ENCODE results near the gene PLEK2. TPM values are rescaled to one million over a fixed set of nuclear protein-coding genes. Genes with fewer than 3 reads are reported as not detected.

PLEK2 gene
- 1.5 and 1.9 TPM in 2 replicates for total RNA-seq (2016; rRNA removed; fragmentation: Illumina TruSeq; extraction: Trizol)
- total RNA-seq (2016; cell fraction: cytosol; rRNA removed; fragmentation: Illumina TruSeq; extraction: Trizol; ENCODE audit: low read depth): not detected in 2 replicates
- 1.4 and 2.0 TPM in 2 replicates for total RNA-seq (2016; cell fraction: insoluble cytoplasmic fraction; rRNA removed; fragmentation: Illumina TruSeq; extraction: Trizol)
- total RNA-seq (2016; cell fraction: membrane; rRNA removed; fragmentation: Illumina TruSeq; extraction: Trizol): 0.65 and 0.77 TPM in 2 replicates
- total RNA-seq (2016; cell fraction: nucleus; rRNA removed; fragmentation: Illumina TruSeq; extraction: Trizol): 0.53 and 0.66 TPM in 2 replicates
- 0.26 and 0.51 TPM in 2 replicates for polyA plus RNA-seq (2011; rRNA removed)
- 0.12 and 0.54 TPM in 2 replicates for polyA plus RNA-seq (2011; cell fraction: cytosol; rRNA removed)
- 0.12 TPM in 1 of 2 replicates, not detected in the other for polyA plus RNA-seq (2011; cell fraction: nucleus; rRNA removed)
- 0.19 and 0.78 TPM in 2 replicates for polyA plus RNA-seq (2012)
- 0.18 and 0.21 TPM in 2 replicates for polyA plus RNA-seq (2016; cell fraction: cytosol; fragmentation: Illumina TruSeq; extraction: Trizol; ENCODE audit: low read depth)
- polyA plus RNA-seq (2016; cell fraction: insoluble cytoplasmic fraction; fragmentation: Illumina TruSeq; extraction: Trizol; ENCODE audit: low read depth): 2.5 and 2.9 TPM in 2 replicates
- polyA plus RNA-seq (2016; cell fraction: membrane; fragmentation: Illumina TruSeq; extraction: Trizol; ENCODE audit: low read depth): 0.47 and 0.62 TPM in 2 replicates
- polyA plus RNA-seq (2016; cell fraction: nucleus; fragmentation: Illumina TruSeq; extraction: Trizol; ENCODE audit: insufficient read depth, low read depth): 0.80 and 1.6 TPM in 2 replicates
- 30.6 TPM in 1 of 2 replicates, not detected in the other for polyA minus RNA-seq (2011; rRNA and poly(A)+ RNA removed; ENCODE audit: low replicate concordance)
- polyA minus RNA-seq (2011; cell fraction: cytosol; rRNA and poly(A)+ RNA removed): 0.99 TPM in 1 of 2 replicates, not detected in the other
- polyA minus RNA-seq (2011; cell fraction: nucleus; rRNA and poly(A)+ RNA removed): not detected in 2 replicates
- percentile 11 among the genes with signal in this experiment for Bru-seq, nascent RNA
- percentile 10 among the genes with signal in this experiment for BruChase-seq, experiment 1, labeled RNA remaining after a 6-hour chase
- percentile 4 among the genes with signal in this experiment for BruChase-seq, experiment 2, labeled RNA remaining after a 2-hour chase
- long read RNA-seq, experiment 1: 0 reads
- long read RNA-seq, experiment 2: 0 reads

DNA sequence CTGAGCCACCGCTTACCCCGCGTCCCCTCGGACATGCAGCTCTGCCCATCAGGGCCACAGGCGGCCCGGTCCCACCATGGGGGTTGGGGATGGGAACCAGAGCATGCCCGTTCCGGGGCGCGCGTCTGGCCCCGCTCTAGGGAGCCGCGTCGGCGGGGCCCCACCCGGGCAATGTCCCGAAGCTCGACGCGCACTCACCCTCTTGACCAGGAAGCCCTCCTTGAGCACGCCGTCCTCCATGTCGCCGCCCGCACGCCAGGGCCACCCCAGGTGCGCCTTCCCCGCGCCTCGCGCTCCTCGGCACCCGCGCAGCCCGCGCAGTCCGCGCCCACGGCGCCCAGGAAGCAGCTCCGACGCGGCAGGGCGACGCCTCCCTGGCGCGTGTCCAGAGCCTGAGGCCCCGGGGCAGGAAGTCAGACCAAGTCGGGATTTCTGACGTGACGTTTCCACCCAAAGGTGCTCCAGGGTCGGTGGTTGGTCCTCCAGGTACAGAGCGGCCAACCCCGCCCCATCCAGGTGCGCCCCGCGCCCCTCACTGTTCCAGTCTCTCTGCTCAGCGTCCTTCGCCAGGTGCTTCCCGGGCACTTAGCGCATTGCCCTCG is at the start of gene PLEK2:
TSS of gene PLEK2 (minus strand) at position 346 of the 602 bp plus-strand sequence. CDS start at position 240, 106 bp downstream.
- Histone ChIP-seq H3K9me3 (ENCODE audit: low read length) (no peaks in the 10 kb centered on the region), H3K4me1 (ENCODE audit: insufficient read depth, low read length) (peaks cover 30% of the 10 kb centered on the region), H3K79me2 (ENCODE audit: insufficient read depth, low read length) (no peaks in the 10 kb centered on the region), H3K27ac (ENCODE audit: extremely low read length, insufficient read depth, low read length) (no peak within 1 kb of the TSS), H2AFZ (ENCODE audit: low read length) (no peak within 1 kb of the TSS), H3K9ac (ENCODE audit: insufficient read depth, low read depth, low read length) (no peak within 1 kb of the TSS), H3K4me3 (replicated peaks in 1 of 3; ENCODE audit: insufficient read depth in 1 of 3, low read depth in 2 of 3, low read length in 3 of 3) (no peak within 1 kb of the TSS; a peak in 1 of 6 replicates), H3K4me2 (ENCODE audit: low read depth, low read length) (0 out of 2 replicates have a peak within 1 kb of the TSS, but pooled peaks have one; percentile 18), H3K36me3 (replicated peaks in 1 of 2; ENCODE audit: control insufficient read depth in 1 of 2, insufficient read depth in 2 of 2, low read length in 2 of 2) (no peaks in the 10 kb centered on the region), H4K20me1 (ENCODE audit: insufficient read depth, low read length) (no peaks in the 10 kb centered on the region), H3K27me3 (ENCODE audit: control insufficient read depth in 1 of 2, insufficient read depth in 2 of 2, low read length in 2 of 2) (no peaks in the 10 kb centered on the region)
- TF ChIP-seq BRD4 (CRISPR knock-in tag; IDR thresholded peaks at IDR 0.05) (no peak), PRDM4 (CRISPR knock-in tag; IDR thresholded peaks at IDR 0.05; ENCODE audit: borderline replicate concordance) (no peak), HNRNPLL (IDR thresholded peaks at IDR 0.05; ENCODE audit: low read depth, low read length, poor library complexity, severe bottlenecking) (peak; percentile 28)
- TF ChIP-seq, protein P1, sequence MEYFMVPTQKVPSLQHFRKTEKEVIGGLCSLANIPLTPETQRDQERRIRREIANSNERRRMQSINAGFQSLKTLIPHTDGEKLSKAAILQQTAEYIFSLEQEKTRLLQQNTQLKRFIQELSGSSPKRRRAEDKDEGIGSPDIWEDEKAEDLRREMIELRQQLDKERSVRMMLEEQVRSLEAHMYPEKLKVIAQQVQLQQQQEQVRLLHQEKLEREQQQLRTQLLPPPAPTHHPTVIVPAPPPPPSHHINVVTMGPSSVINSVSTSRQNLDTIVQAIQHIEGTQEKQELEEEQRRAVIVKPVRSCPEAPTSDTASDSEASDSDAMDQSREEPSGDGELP (IDR thresholded peaks at IDR 0.05; ENCODE audit: borderline replicate concordance, low read depth): no peak
- TF ChIP-seq, protein P2, sequence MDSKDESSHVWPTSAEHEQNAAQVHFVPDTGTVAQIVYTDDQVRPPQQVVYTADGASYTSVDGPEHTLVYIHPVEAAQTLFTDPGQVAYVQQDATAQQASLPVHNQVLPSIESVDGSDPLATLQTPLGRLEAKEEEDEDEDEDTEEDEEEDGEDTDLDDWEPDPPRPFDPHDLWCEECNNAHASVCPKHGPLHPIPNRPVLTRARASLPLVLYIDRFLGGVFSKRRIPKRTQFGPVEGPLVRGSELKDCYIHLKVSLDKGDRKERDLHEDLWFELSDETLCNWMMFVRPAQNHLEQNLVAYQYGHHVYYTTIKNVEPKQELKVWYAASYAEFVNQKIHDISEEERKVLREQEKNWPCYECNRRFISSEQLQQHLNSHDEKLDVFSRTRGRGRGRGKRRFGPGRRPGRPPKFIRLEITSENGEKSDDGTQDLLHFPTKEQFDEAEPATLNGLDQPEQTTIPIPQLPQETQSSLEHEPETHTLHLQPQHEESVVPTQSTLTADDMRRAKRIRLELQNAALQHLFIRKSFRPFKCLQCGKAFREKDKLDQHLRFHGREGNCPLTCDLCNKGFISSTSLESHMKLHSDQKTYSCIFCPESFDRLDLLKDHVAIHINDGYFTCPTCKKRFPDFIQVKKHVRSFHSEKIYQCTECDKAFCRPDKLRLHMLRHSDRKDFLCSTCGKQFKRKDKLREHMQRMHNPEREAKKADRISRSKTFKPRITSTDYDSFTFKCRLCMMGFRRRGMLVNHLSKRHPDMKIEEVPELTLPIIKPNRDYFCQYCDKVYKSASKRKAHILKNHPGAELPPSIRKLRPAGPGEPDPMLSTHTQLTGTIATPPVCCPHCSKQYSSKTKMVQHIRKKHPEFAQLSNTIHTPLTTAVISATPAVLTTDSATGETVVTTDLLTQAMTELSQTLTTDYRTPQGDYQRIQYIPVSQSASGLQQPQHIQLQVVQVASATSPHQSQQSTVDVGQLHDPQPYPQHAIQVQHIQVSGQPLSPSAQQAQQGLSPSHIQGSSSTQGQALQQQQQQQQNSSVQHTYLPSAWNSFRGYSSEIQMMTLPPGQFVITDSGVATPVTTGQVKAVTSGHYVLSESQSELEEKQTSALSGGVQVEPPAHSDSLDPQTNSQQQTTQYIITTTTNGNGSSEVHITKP (CRISPR knock-in tag; IDR thresholded peaks at IDR 0.05; ENCODE audit: low read depth): no peak
- ATAC-seq (no peak), FAIRE-seq (no peak), DNase-seq (ENCODE audit: low spot score) (no peak)
- CTCF ChIA-PET (ENCODE audit: low intra/inter-chr PET ratio, low total read pairs): no interaction called here
- POLR2A ChIA-PET: no interaction called here
- in situ Hi-C loops (cut with HindIII; ENCODE audit: extremely low pct_ligation_motif_present, low pct_unique_long_range_greater_than_20kb): no loop called here
- no TSS peak for BruUV-seq (replicated peaks)
- 87% methylated on average over 22 of the region's 63 CpGs for WGBS (ENCODE audit: low lambda C conversion rate)
- intact Hi-C loops (cut with micrococcal nuclease; ENCODE audit: unreplicated experiment): no loop called here
